Measurements from ENCODE around the gene ARHGAP20.

DNA sequence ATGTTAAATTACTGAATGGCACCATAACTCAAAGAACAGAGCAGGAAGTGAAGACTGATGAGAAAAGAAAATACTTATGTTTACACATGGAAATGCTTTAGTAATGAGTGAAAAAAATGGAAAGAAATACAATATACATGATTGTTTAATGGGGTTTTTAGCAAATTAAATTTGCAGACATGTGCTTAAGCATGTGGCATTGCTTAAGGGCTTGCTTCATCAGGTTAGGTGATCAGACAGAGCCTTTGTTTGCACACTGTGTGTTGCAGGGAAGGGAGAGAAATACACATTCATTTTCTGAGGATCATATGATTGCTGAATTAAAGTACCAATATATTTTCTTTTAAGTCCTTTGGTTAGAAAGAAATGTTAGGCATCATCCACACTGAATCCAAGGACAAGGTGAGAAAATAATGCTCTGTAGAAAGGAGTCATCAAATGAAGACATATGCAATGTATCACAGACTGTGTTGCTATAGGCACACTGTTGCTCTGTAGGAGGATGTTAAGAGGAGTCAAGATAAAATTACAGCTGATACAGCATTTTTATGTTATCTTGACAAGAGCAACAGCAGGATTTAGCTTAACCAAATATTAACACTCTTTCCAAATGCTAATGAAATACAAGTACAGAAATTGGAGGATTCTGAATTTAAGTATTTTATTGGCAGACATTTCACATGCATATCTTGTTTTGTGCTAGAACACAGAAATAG is 23.4 kb upstream of the ARHGAP20 start:
- no peak for TF ChIP-seq CTCF (IDR thresholded peaks at IDR 0.05)
- no peak for TF ChIP-seq POLR2A (IDR thresholded peaks at IDR 0.05)
